Fibroblast of pulmonary artery (primary cell): ENCODE data around the gene TMEM271.

Experiments used
- DNase-seq: peaks from one replicate; pipeline ENCODE4 v3.0.0-alpha.2; 2010; ENCODE audit warnings: low read depth
- H3K4me3 ChIP-seq: replicated peaks from 2 replicates; pipeline ENCODE4 v1.5.1; 2011; ENCODE audit warnings: low read depth, mild to moderate bottlenecking, control low read depth, low read length, moderate library complexity
- CTCF ChIP-seq: IDR thresholded peaks from 2 replicates; pipeline ENCODE4 v1.5.1; 2011; ENCODE audit warnings: mild to moderate bottlenecking, control low read depth, low read length, inconsistent platforms; ENCODE audit errors: missing control alignments

TMEM271 gene

GRCh38 chr4:576245-576821 lies at the start of gene TMEM271:
Gene TMEM271, minus strand, starts transcription at chr4:576295. Its CDS starts 233 bp downstream, at chr4:576062.
- no peak within 1 kb of the TSS for H3K4me3 ChIP-seq
- DNase-seq = no peak
- no peak for TF ChIP-seq CTCF

GRCh38 chr4:625631-626161 lies 49.6 kb upstream of the TMEM271 start:
- TF ChIP-seq CTCF = no peak
- H3K4me3 ChIP-seq = no peak overlapping the region
- DNase-seq = no peak

- DNase-seq = no peak
- TF ChIP-seq CTCF = no peak
- H3K4me3 ChIP-seq = no peak within 1 kb of the TSS
These were observed 48.9 kb upstream of the TMEM271 start, which contains the start of gene PDE6B for GRCh38 chr4:624705-625590. Gene PDE6B, plus strand, starts transcription at chr4:625573. Its CDS starts 54 bp downstream, at chr4:625627.

GRCh38 chr4:623914-624566 lies 47.9 kb upstream of the TMEM271 start:
- TF ChIP-seq CTCF = no peak
- H3K4me3 ChIP-seq = no peak overlapping the region
- no peak for DNase-seq

GRCh38 chr4:622996-623913 lies 47.2 kb upstream of the TMEM271 start:
- TF ChIP-seq CTCF = no peak
- no peak for DNase-seq
- H3K4me3 ChIP-seq = no peak overlapping the region
